GM19455 (cell line): ENCODE data around the gene TMEM87A.

Source experiments
- ATAC-seq: cut with Tn5 transposase; IDR thresholded peaks from one replicate; pipeline ENCODE4 v1.9.1; 2021; ENCODE audit not compliant: unreplicated experiment

TMEM87A gene

DNA sequence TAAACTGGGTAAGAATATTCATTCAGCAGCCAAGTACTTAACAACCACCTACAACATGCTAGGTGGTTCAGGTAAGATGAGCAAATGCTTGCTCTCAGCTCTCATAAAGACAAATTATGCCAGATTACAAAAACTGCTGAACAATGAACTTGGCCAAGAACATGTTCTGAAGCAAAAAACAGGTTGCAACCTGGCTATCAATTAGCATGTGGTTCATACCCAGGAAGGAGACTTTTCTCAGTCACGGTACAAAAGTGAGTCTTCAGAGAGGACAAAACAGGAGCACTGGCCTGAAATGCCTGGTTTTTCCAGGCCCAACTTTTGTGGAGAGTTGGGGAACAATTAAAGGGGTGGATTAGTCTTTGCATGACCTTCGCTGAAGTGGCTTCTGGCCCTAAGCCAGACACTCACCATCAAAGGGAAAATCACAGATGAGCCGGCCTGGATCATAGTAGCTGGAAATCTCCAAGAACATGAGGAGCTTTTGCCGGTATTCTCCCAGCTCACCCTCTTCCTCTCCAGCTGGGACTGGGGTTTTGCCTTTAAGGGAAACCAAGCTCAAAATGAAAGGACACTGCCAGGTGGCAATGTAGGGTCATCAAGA lies 109.2 kb downstream of the TMEM87A start:
- no peak for ATAC-seq

DNA sequence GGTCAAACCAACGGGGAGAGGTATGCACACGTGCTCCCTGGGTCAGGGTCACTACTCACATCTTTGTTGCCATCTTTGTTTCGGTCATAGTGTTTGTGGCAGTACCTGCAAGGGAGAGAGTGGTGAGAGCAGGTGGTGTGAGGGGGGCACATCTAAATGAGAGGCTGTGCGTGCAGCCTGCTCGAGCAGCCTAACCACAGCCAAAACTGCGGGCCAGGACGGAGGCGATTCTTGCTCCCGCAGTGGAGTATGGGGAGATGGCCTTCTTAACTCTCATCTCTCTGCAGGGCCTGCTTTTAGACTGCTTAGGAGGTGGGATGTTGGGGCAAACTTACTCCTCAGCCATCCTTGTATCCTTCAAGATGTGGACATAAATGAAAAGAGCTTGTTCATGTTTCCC lies 109.9 kb downstream of the TMEM87A start:
- ATAC-seq: no peak
